Keratinocyte (primary cell): ENCODE measurements around the gene MYO10.

Experiments used
- EZH2 ChIP-seq: IDR thresholded peaks from one replicate; pipeline ENCODE4 v1.6.1; 2012; ENCODE audit warnings: inconsistent platforms, mild to moderate bottlenecking, low read length, moderate library complexity
- TF ChIP-seq, protein P1 (sequence below), 3 experiments: IDR thresholded peaks in 1 of 3; conservative IDR thresholded peaks in 1 of 3; optimal IDR thresholded peaks in 1 of 3; 2 replicates in 2 of 3; 3 replicates in 1 of 3; pipeline versions ENCODE3 to v1.5.1; 2011; ENCODE audit warnings: low read length in 3 of 3, mild to moderate bottlenecking in 3 of 3, moderate library complexity in 2 of 3, control low read depth in 1 of 3, inconsistent platforms in 1 of 3; ENCODE audit not compliant: insufficient read depth in 2 of 3; ENCODE audit errors: extremely low read depth in 1 of 3

DNA sequence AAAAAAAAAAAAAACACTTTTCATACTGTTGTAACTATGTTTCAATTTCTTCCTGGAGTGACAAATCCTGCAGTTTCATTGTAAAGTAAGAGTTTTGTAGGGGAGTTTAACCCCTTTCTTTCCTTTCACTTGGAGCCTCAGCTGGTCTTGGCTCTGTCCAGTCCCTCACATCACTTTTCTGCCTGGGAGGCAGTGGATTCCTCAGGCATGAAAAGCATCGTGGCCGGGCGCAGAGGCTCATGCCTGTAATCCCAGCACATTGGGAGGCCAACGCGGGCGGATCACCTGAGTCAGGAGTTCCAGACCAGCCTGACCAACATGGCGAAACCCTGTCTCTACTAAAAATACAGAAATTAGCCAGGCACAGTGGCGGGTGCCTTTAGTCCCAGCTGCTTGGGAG, 45.6 kb upstream of the MYO10 start:
- TF ChIP-seq, protein P1, sequence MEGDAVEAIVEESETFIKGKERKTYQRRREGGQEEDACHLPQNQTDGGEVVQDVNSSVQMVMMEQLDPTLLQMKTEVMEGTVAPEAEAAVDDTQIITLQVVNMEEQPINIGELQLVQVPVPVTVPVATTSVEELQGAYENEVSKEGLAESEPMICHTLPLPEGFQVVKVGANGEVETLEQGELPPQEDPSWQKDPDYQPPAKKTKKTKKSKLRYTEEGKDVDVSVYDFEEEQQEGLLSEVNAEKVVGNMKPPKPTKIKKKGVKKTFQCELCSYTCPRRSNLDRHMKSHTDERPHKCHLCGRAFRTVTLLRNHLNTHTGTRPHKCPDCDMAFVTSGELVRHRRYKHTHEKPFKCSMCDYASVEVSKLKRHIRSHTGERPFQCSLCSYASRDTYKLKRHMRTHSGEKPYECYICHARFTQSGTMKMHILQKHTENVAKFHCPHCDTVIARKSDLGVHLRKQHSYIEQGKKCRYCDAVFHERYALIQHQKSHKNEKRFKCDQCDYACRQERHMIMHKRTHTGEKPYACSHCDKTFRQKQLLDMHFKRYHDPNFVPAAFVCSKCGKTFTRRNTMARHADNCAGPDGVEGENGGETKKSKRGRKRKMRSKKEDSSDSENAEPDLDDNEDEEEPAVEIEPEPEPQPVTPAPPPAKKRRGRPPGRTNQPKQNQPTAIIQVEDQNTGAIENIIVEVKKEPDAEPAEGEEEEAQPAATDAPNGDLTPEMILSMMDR (optimal IDR thresholded peaks at IDR 0.05 in 1 of 3, IDR thresholded peaks at IDR 0.05 in 1 of 3, conservative IDR thresholded peaks at IDR 0.05 in 1 of 3; ENCODE audit: extremely low read depth in 1 of 3, insufficient read depth in 2 of 3, low read length in 3 of 3) = no peak
- no peak for TF ChIP-seq EZH2
